GM23248 (cell line): ENCODE data around the gene GRM7.

Source experiments
- EZH2 ChIP-seq: fragments of 200-600 bp; sonication (generic); IDR thresholded peaks from 2 replicates; pipeline ENCODE4 v1.6.1; 2018; ENCODE audit warnings: antibody characterized with exemption, mild to moderate bottlenecking; ENCODE audit not compliant: insufficient read depth, poor library complexity, severe bottlenecking
- EZH2phosphoT487 ChIP-seq: fragments of 200-600 bp; sonication (generic); IDR thresholded peaks from 2 replicates; pipeline ENCODE4 v1.6.1; 2018; ENCODE audit warnings: antibody characterized with exemption, moderate library complexity, mild to moderate bottlenecking, low read depth; ENCODE audit not compliant: insufficient read depth

- TF ChIP-seq EZH2 (no peak), EZH2phosphoT487 (no peak)
Measured at GRCh38 chr3:7710284-7710683, 849.4 kb downstream of the GRM7 start.
